ENCODE results near the gene PEX16. TPM values are rescaled to one million over a fixed set of nuclear protein-coding genes. Genes with fewer than 3 reads are reported as not detected.
"Not testable (repeated sequence)": the region's sequence is repeated elsewhere in the genome, so short reads cannot be mapped to it uniquely, and the experiment has no call there.

PEX16 gene
- polyA plus RNA-seq, 1 experiment: 16.0 TPM

- CTCF ChIA-PET: no interaction called here
- POLR2A ChIA-PET: no interaction called here
- Histone ChIP-seq H3K9me3 (ENCODE audit: control insufficient read depth, insufficient read depth, low read length) (no peaks in the 10 kb centered on the region), H3K4me3 (ENCODE audit: low read depth, low read length) (no peak overlapping the region), H3K27me3 (ENCODE audit: control insufficient read depth, insufficient read depth, low read length) (no peaks in the 10 kb centered on the region), H3K27ac (ENCODE audit: low read depth, low read length) (no peak overlapping the region)
- no peak for TF ChIP-seq CTCF (IDR thresholded peaks at IDR 0.05; ENCODE audit: low read depth, low read length)
- no peak for DNase-seq (ENCODE audit: low read depth, low spot score)
These were observed 7.8 kb downstream of the PEX16 start for GRCh38 chr11:45909594-45910475.

GRCh38 chr11:45907911-45908370 lies 9.7 kb downstream of the PEX16 start:
- TF ChIP-seq CTCF (IDR thresholded peaks at IDR 0.05; ENCODE audit: low read depth, low read length): no peak
- POLR2A ChIA-PET: interaction anchor here (1.2 kb wide), 1 partner anchor 10 kb away, joined by 3 read pairs; the partner anchor contains the start of gene PEX16
- H3K4me3 ChIP-seq (ENCODE audit: low read depth, low read length): no peak overlapping the region
- H3K27ac ChIP-seq (ENCODE audit: low read depth, low read length): no peak overlapping the region
- no peak for DNase-seq (ENCODE audit: low read depth, low spot score)
- no peaks in the 10 kb centered on the region for H3K9me3 ChIP-seq (ENCODE audit: control insufficient read depth, insufficient read depth, low read length)
- H3K27me3 ChIP-seq (ENCODE audit: control insufficient read depth, insufficient read depth, low read length): no peaks in the 10 kb centered on the region
- CTCF ChIA-PET: no interaction called here

GRCh38 chr11:45906965-45907611 lies 10.6 kb downstream of the PEX16 start, which contains the start of gene FREY1:
FREY1 (minus strand) TSS chr11:45907271; CDS start chr11:45907245, 26 bp downstream.
- ChIA-PET CTCF (no interaction called here), POLR2A (interaction anchor here (1.2 kb wide), 1 partner anchor 11 kb away, joined by 3 read pairs; the partner anchor contains the start of gene PEX16)
- no peak within 1 kb of the TSS for H3K4me3 ChIP-seq (ENCODE audit: low read depth, low read length)
- no peak within 1 kb of the TSS for H3K27ac ChIP-seq (ENCODE audit: low read depth, low read length)
- DNase-seq (ENCODE audit: low read depth, low spot score): no peak
- H3K9me3 ChIP-seq (ENCODE audit: control insufficient read depth, insufficient read depth, low read length): no peaks in the 10 kb centered on the region; the same call in 1 of the 2 replicates
- H3K27me3 ChIP-seq (ENCODE audit: control insufficient read depth, insufficient read depth, low read length): no peaks in the 10 kb centered on the region
- TF ChIP-seq CTCF (IDR thresholded peaks at IDR 0.05; ENCODE audit: low read depth, low read length): no peak

- ChIA-PET POLR2A (interaction anchor here (0.7 to 0.9 kb wide), 2 partner anchors 29 to 59 kb away, joined by 3 to 6 read pairs; partner anchors contain the start of gene CRY2), CTCF (no interaction called here)
- Histone ChIP-seq H3K27ac (ENCODE audit: low read depth, low read length) (no peak overlapping the region), H3K4me3 (ENCODE audit: low read depth, low read length) (no peak overlapping the region), H3K9me3 (ENCODE audit: control insufficient read depth, insufficient read depth, low read length) (no peaks in the 10 kb centered on the region; the same call in 1 of the 2 replicates), H3K27me3 (ENCODE audit: control insufficient read depth, insufficient read depth, low read length) (no peaks in the 10 kb centered on the region)
- TF ChIP-seq CTCF (IDR thresholded peaks at IDR 0.05; ENCODE audit: low read depth, low read length): no peak
- DNase-seq (ENCODE audit: low read depth, low spot score): no peak
These were observed 11.5 kb downstream of the PEX16 start for GRCh38 chr11:45906096-45906682.

GRCh38 chr11:45905576-45905975 lies 12.1 kb downstream of the PEX16 start:
- DNase-seq (ENCODE audit: low read depth, low spot score); H3K27ac ChIP-seq (ENCODE audit: low read depth, low read length); H3K4me3 ChIP-seq (ENCODE audit: low read depth, low read length); H3K27me3 ChIP-seq (ENCODE audit: control insufficient read depth, insufficient read depth, low read length); CTCF ChIA-PET; H3K9me3 ChIP-seq (ENCODE audit: control insufficient read depth, insufficient read depth, low read length): not testable (repeated sequence)
- POLR2A ChIA-PET: interaction anchor here (0.9 kb wide), 1 partner anchor 59 kb away, joined by 3 read pairs; the partner anchor contains the start of gene CRY2
